Islet precursor cell (in vitro differentiated cells): ENCODE measurements around the gene GRAMD4.
"Not testable (repeated sequence)": the region's sequence is repeated elsewhere in the genome, so short reads cannot be mapped to it uniquely, and the experiment has no call there.

Source experiments
- DNase-seq: peaks from one replicate; pipeline ENCODE4 v3.0.0-alpha.2; 2018

The GRAMD4 gene

DNA sequence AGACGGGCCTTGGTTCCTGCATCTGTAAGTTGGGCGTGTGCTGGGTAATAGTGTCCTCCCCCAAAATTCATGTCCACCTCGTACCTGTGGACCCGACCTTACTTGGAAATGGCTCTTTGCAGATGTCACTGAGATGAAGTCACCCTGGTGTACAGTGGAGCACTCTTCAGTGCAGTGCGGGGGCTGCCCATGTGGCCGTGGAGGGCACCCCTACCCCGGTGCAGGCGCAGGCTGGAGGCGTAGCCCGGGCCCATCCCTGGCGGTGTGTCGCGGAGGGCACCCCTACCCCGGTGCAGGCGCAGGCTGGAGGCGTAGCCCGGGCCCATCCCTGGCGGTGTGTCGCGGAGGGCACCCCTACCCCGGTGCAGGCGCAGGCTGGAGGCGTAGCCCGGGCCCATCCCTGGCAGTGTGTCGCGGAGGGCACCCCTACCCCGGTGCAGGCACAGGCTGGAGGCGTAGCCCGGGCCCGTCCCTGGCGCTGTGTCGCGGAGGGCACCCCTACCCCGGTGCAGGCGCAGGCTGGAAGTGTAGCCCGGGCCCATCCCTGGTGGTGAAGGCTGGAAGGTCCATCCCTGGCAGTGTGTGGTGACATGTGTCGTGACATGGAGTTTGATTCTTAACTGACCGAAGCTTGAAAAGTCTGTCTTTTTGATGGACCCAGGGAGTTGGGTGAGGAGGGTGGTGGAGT lies 1.2 kb downstream of the GRAMD4 start:
- not testable (repeated sequence) for DNase-seq

DNA sequence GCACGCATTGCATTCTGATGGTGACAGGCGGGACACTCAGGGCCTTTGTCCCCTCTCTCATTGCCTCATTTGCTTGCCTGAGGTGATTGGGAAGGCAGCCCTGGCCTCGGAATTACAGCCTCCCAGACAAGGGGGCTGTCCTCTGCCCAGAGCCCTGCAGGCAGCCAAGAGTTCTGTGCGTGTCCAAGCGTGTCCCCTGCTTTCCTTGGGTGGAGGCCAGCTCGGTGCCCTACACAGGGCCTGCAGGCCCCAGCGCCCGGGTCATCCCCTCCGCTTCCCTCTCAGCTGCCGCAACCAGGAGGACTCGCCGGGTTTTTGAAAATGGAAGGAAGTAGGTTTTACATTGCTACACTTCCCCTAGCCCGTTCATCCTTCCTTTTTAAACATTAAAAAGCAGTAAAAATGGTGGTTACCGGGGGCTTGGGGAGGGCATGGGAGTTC lies 1.9 kb downstream of the GRAMD4 start:
- no peak for DNase-seq

DNA sequence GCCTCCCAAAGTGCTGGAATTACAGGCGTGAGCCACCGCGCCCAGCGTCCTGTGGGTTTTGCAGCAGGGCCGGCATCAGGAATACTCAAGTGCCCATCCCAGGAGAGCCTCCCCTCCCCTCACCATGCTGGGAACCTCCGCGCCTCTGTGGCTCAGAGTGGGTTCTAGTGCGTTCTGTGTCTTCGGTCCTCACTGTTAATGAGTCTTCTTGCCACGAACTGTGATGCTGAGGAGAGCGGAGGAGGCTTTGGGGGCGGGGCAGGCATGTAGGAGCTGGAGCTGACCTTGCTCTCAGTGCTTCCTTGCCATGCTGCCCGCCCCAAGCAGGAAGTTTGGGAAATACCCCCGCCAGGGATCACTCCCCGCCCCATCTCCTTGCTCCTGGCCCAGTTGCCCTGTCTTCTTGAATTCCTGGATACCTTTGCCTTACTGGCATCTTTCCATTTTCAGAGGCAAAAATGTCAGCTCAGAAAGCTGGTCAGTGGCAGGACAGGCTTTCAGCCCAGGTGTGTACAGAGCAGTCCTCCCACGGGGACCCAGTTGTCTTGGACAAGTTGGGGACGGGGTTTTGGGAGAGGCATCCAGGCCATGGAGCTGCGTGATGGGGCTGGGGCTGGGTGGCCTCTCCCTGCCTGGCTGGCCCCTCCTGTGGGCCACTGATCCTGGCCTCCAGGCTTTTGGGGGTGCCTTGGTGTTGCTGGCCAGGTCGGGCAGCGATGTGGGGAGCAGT lies 5.1 kb downstream of the GRAMD4 start:
- DNase-seq: peak; percentile 43

DNA sequence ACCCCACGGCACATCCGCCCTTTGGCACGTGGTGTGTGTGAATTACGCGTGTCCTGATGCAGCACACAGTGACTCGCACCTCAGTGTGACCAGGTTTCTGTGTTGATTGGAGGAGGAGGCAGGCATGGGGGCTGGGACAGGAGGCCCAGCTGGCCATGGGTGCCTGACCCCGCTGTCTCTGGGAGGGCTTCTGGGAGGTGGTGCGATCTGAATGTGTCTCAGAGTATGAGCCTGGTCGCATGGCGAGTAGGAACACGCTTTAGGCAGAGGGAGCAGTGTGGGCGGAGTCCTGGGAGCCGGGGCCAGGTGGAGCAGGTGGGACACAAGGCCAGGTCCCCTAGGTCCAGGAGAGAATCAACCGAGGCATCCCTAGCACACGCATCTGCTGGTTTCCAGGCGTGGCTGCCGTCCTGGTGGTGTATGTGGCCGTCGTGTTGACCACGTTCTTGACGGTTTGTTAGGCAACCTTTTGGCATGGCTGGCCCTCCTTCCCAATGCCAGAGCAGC lies 5.7 kb downstream of the GRAMD4 start:
- no peak for DNase-seq

DNA sequence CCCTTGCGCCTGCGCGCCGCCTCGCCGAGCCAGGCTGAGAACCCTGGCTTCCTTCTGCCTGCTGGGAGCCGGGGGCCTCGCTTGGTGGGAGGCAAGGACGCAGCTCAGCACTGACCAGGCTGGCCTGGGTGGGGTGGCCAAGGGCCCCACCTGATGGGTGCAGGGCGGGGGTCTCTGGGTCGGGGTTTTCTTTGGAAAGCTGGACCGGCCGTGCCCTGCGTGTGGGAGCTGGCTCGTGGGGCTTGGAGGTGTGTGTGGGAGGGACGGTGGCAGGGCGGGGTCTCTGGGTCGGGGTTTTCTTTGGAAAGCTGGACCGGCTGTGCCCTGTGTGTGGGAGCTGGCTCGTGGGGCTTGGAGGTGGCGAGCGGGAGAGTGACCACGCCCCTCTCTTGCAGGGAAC lies 6.2 kb downstream of the GRAMD4 start:
- DNase-seq: peak; percentile 48

DNA sequence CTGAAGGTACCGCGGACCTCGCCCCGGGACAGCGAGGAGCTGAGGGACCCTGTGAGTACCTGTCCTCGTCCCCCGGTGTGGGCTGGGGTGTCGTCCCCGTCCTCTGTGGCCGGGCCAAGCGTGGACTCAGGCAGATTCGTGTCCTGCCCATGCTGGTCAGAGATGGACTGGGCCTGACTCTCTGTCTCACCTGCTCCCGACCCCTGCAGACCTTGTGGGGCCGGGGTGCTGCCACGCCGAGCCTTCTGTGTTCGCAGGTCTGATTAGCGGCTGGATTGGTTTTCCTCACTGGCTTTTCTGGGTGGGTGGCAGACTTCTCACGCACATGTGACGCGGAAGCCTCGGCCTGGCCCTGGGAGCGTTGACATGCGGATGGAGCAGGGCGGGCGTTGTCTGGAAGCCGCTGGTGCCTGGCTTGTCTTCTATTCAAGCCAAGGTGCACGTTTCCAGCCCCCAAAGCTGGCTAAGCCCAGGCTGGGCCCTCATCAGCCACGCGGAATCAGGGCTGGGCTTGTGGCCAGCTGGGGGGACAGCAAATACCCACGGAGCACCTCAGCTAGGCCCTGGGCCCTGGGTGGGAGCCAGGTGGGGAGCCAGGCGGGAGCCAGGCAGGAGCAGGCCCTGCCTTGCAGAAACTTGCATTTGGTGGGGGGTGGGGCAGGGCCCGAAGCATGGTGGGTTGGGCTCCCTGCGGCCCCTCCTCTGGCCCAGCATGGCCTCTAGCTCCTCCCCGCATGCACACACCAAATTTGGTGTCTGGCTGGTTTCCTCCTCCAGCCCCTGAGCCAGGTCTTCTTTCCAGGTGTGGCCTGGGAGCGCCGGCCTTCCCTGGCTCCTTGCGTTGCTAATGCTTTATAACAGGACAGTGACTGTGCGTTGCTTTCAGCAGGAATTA lies 7.0 kb downstream of the GRAMD4 start:
- peak; percentile 89 for DNase-seq

DNA sequence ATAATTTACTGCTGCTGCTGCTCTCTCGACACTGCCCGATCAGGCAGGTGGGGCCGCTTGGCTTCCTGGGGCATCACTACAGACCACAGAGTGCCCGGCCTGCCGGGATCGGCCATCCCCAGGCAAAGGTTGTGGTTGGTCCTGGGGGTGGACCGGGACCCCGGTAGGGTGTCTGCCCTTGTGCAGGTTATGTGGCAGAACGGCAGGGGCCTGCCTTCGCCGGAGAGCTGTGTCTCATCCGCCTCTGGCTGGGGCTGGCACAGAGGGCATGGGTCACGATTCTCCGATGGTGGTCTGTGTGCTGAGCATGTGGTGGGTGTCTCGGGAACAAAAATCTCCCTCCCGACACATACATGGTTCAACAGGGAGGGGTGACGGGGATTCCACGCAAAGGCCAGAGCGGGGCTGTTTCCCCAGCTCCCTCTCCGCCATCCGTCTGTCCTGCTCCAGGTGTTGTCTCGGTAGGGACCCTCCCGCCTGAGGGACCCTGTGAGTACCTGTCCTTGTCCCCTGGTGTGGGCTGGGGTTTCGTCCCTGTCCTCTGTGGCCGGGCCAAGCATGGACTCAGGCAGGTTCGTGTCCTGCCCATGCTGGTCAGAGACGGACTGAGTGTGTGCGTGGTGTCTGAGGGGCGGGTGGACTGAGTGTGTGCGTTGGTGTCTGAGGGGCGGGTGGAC lies 7.8 kb downstream of the GRAMD4 start:
- DNase-seq: no peak

DNA sequence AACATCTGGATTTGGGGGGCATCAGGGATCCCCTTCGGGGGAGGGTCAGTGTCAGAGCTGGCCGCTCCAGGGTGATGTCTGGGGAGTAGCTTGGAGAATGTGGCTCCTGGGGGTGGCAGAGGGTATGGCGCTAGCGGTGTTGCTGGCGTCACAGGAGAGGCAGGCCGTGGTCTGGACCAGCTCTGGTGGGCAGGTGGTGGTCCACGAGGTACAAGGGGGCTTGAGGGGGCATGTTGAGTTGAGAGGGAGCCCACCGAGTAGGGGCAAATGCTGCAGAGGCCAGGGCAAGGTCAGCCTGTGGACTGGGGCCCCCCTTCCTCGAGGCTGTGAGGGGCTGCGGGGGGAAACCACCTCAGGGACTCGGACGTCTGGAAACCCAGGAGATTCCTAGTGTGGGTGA lies 8.6 kb downstream of the GRAMD4 start:
- no peak for DNase-seq

DNA sequence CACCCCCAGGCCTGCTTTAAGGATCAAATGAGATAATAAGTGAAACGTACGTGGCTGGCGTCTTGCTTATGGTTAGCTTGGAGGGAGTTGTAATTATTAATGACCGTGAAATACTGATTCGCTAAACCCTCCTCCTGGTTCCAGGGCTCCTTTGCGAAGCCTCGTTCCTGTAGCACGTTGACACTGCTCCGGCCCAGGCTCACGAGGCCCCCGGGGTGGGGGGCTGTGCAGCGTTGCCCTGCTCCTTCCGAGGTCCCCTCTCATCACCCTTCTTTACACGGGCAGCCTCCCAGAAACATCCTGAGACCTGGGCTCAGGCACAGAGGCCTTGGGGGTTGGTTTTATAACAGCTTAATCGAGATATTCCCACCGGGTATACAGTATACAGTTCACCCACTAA lies 9.1 kb downstream of the GRAMD4 start:
- DNase-seq: no peak

DNA sequence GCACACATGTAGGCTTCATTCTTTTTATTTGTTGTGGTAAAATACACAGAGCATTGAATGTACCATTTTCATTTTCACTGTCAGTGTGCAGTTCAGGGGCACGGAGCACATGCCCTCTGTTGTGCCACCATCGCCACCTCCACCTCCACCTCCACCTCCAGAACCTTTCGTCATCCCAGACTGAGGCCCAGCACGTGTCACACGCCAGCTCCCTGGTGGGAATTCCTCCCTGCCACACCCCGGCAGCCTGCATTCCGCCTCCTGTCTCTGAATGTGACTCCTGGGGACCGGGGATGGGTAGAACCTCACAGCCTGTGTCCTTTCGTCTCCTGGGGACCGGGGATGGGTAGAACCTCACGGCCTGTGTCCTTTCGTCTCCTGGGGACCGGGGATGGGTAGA lies 10.9 kb downstream of the GRAMD4 start:
- no peak for DNase-seq

DNA sequence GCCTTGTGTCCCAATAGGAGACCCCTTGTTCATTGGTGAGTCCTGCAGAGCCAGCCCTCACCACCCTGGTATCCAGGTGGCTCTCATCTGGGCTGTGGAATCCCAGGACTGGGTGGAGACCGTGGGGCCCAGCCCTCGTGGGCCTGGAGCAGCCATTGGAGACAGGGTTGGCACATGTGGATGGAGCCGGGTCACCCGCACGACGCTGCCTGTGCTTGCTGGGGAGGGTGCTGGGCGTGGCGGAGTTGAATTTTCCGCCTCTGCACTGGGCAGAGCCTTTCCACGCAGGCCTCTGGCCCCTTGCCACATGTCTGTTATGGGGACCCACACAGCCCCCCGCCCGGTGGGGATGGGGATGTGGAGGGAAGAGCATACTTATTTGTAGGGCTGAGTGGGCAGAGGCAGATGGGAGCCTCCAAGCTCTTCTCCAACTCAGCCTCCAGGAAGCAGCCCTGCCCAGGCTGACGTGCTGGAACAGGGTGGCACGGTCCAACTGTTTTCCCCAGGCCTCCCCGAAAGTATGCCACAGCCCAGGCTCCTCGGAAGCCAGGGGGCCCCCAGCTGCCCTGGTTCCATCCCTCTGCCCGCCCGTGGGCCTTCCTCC lies 12.6 kb downstream of the GRAMD4 start:
- no peak for DNase-seq

DNA sequence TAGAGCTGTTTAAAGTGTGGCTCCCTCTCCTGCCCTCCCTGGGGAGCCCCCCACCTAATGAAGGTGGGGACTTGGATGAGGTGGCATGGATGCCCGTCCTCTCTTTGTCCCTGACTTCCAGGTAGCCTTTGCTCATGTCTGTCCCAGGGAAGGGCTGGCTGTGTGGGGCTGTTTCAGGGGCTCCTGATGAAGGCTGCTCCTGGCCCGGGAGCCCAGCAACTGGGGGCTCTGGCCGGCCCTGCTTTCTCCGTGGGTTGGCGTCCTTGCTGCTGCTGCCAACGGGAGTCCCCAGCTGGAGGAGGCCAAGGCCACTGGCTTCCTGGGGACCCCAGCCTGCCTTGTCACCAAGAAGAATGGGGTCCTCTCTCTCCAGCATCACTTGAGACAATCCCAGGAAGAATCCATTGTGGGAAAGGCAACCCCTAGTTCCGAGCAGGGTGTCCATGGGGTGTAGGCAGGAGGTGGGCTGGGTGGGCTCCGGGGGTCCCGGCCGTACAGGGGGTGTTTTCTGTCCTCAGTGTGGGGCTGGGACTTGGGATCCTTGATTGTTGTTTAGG lies 13.2 kb downstream of the GRAMD4 start:
- no peak for DNase-seq

DNA sequence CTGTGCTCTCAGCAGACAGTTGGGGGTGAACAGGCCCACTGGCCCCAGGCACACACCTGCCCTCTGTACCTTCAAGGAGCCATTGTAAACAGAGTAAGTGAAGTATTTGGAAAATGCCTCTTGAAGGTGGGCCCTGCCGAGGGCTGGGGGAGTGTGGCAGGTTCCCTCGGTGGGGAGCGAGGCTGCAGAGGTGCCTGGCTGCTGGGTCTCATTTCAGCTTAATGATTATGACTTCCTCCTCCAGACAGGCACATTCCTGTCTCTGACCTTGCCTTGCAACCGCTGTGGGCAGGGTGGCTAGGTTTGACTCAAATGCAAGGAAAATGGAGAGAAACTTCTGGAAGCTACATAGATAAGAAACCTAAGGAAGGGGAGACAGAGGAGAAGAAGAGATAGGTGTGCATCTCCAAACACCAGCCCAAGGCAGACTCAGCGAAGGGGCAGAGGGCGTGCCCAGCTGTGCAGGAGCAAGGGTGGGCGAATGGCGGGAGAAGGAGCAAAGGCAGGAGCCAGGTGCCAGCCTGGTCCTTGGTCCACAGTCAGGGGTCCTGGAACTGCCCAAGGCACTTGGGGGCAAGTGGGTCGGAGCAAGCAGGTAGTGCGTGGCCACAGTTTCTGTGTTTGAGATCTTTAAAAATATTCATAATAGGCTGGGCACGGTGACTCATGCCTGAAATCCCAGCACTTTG lies 14.0 kb downstream of the GRAMD4 start:
- DNase-seq: peak; percentile 84

DNA sequence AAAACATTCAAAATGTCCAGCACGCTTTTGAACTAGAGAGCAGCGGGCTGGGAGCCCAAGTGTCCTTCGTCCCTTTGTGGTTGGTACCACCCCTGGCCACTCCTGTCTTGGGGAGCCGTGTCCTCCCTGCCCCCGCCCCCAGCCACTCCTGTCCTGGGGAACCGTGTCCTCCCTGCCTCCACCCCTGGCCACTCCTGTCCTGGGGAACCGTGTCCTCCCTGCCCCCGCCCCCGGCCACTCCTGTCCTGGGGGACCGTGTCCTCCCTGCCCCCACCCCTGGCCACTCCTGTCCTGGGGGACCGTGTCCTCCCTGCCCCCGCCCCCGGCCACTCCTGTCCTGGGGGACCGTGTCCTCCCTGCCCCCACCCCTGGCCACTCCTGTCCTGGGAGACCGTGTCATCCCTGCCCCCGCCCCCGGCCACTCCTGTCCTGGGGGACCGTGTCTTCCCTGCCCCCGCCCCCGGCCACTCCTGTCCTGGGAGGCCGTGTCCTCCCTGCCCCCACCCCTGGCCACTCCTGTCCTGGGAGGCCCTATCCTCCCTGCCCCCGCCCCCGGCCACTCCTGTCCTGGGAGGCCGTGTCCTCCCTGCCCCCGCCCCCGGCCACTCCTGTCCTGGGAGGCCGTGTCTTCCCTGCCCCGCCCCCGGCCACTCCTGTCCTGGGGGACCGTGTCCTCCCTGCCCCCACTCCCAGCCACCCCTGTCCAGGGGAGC lies 14.9 kb downstream of the GRAMD4 start:
- peak; percentile 98 for DNase-seq

DNA sequence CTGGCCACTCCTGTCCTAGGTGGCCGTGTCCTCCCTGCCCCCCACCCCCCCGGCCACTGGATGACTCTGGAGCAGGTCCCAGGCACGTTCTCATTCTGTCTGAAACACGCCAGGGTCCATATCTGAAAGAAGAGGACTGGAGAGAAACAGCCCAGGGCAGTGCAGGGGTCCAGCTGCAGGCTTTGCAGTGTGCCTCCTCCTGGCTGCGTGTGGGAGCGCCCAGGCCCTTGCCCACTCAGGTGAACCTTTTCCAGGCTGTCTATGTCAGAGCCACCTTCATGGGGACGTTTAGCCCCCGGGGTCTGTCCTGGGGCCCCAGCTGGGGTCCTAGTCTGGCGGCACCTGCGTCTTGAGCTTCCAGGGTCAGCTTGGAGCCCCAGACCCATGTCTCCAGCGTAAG lies 15.6 kb downstream of the GRAMD4 start:
- peak; percentile 84 for DNase-seq

DNA sequence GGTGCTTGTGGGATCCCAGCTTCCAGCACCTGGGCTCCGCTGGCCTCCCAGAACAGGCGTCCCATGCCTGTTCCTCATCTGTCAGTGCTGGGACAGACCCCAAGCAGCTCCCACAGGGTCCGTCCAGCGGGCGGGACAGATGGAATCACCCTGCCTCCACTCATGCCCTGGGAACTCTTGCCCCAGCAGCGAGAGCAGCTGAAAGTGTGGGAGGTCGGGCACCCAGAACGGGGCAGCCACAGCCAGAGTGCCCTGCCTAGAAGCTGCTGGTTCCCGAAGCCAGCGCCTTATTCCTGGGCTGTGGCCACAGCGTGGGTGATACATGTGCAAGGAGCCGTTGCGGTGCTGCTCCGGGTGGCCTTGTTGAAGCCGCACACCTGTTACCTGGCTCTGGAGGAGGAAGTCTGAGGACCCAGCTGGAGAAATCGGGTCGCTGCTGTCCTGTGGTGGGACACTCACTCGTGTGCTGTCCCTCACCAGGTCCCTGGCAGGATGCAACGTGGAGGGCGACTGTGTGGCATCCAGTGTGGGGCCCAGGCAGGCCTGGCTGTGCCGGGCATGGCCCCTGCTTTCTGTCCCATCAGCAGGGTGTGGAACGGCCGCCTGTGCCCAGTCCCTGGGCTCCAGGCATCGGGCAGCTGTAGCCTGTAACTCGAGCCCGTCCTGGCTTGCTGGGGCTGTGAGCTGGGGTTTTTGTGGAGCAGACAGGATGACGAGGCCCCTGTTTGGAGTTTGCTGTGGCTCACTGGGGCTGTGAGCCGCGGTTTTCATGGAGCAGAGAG lies 16.2 kb downstream of the GRAMD4 start:
- DNase-seq: peak; percentile 61

DNA sequence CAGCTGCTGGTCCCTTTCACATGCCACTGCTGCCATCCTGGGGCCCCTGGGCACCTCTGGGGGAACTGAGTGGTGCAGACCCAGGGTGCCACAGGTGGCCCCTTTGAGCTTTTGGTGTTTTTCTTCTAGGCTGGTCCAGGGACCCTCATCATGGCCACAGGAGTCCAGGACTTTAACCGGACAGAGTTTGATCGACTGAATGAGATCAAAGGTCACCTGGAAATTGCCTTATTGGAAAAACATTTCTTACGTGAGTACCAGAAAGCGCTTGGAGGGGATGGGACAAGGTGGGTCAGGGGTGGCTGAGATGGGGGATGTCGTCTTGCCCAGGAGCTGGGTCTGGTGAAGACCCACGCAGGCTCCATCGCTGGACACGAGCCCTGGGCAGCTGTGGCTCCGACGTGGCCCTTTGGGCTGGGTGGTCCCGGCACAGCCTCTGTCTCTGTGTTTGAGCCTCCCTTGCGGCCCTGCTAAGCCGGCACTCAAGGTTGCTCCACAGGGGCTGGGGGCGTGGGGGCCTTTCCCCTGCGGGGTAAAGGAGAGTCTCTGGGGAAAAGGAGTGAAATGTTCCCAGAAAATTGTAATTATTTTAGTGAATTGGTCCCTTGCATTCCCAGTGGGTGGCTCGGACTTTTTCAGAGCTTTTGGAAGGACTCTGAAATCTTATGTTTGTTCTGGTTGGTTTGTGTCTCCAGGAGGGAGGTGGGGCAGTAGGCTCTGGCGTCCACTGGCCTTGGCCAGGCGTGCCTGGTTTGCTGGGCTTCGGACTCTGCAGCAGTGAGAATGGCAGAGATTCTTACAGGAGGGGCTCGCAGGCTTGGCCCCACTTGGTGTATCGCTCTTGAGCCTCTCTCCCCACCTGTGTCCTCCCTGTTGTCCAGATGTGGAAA lies 17.8 kb downstream of the GRAMD4 start:
- no peak for DNase-seq

DNA sequence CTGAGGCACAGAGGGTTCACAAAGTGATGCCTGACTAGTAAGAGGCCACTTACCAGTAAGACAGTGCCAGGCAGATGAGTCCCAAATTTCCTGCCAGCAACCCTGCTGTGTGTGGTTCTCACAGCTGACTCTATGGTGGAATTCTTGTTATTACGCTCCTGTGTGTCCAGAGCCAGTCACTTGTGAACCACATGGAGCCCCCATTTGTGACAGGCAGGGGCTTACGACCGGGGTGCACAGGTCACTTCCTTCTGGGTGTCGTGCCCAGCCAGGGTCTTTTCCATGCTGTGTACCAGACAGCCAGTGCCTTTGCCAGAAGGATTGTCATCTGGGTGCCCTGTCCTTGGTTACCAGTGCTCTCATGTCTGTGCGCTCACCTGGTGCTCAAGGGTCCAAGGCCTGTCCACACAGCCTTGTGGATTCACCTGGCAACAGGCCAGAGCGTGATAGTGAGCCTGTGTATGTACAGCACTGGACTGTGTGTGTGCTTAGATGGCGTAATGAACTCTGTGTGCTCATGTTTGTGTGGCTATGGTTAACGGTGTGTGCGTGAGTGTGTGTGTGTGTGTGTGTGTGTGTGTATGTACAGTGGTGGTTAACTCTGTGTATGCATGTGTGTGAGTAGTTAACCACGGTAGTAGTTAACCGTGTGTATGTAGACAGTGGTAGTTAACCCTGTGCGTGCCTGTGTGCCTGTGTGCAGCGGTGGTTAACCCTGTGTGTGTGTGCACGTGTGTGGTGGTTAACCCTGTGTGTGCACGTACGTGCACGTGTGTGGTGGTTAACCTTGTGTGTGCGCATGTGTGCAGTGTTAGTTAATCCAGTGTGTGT lies 18.6 kb downstream of the GRAMD4 start:
- no peak for DNase-seq
